Neuronal stem cell (in vitro differentiated cells): ENCODE results near the gene OR11H6.
A peak's percentile ranks its signal among the peaks of the same experiment; 100 is the strongest.
"Not testable (repeated sequence)": the region's sequence is repeated elsewhere in the genome, so short reads cannot be mapped to it uniquely, and the experiment has no call there.

ENCODE experiments used
- DNase-seq: peaks from one replicate; pipeline ENCODE4 v3.0.0-alpha.2; 2013; ENCODE audit warnings: low spot score
- H2AFZ ChIP-seq: one replicate; pipeline ENCODE4 v1.6.1; 2013; ENCODE audit warnings: mild to moderate bottlenecking, low read length, inconsistent platforms
- H2AK5ac ChIP-seq: 2 replicates; pipeline ENCODE4 v1.6.1; 2013; ENCODE audit warnings: low read depth, mild to moderate bottlenecking, inconsistent platforms, low read length, moderate library complexity, mixed read lengths
- H2BK120ac ChIP-seq: 2 replicates; pipeline ENCODE4 v1.6.1; 2013; ENCODE audit warnings: low read depth, mild to moderate bottlenecking, inconsistent platforms, low read length, moderate library complexity, mixed read lengths
- H2BK12ac ChIP-seq: one replicate; pipeline ENCODE4 v1.6.1; 2013; ENCODE audit warnings: low read length, inconsistent platforms
- H2BK15ac ChIP-seq: 2 replicates; pipeline ENCODE4 v1.6.1; 2013; ENCODE audit warnings: mild to moderate bottlenecking, low read length, inconsistent platforms, mixed read lengths
- H2BK5ac ChIP-seq: one replicate; pipeline ENCODE4 v1.6.1; 2013; ENCODE audit warnings: inconsistent platforms, mild to moderate bottlenecking, low read length, moderate library complexity
- H3K14ac ChIP-seq: one replicate; pipeline ENCODE4 v1.6.1; 2013; ENCODE audit warnings: low read length, inconsistent platforms
- H3K18ac ChIP-seq: 2 replicates; pipeline ENCODE4 v1.6.1; 2013; ENCODE audit warnings: low read length, inconsistent platforms
- H3K23ac ChIP-seq: 2 replicates; pipeline ENCODE4 v1.6.1; 2013; ENCODE audit warnings: low read depth, mild to moderate bottlenecking, mixed read lengths, low read length, inconsistent platforms; ENCODE audit not compliant: poor library complexity
- H3K27ac ChIP-seq: replicated peaks from 3 replicates; pipeline ENCODE4 v1.5.1; 2013; ENCODE audit warnings: low read length, inconsistent platforms
- H3K27me3 ChIP-seq, 3 experiments: 2 replicates each; pipeline ENCODE4 v1.6.1; 2013; ENCODE audit warnings: low read length in 3 of 3, mild to moderate bottlenecking in 2 of 3, inconsistent platforms in 1 of 3, low read depth in 1 of 3, mixed read lengths in 1 of 3, moderate library complexity in 1 of 3; ENCODE audit not compliant: control insufficient read depth in 3 of 3, insufficient read depth in 3 of 3
- H3K36me3 ChIP-seq, 2 donors: replicated peaks in 1 of 2; 2 replicates each; pipeline ENCODE4 v1.6.1; 2013; ENCODE audit warnings: low read length in 2 of 2; ENCODE audit not compliant: control insufficient read depth in 2 of 2, insufficient read depth in 2 of 2
- H3K4ac ChIP-seq: 2 replicates; pipeline ENCODE4 v1.6.1; 2013; ENCODE audit warnings: inconsistent platforms, mild to moderate bottlenecking, low read length, moderate library complexity
- H3K4me1 ChIP-seq, 2 donors: 1 replicate in 1 of 2; 2 replicates in 1 of 2; pipeline ENCODE4 v1.6.1; 2013; ENCODE audit warnings: low read length in 2 of 2, low read depth in 1 of 2; ENCODE audit not compliant: control insufficient read depth in 2 of 2, insufficient read depth in 1 of 2
- H3K4me2 ChIP-seq: one replicate; pipeline ENCODE4 v1.6.1; 2013; ENCODE audit warnings: mild to moderate bottlenecking, low read length, inconsistent platforms; ENCODE audit not compliant: insufficient read depth, poor library complexity, severe bottlenecking
- H3K4me3 ChIP-seq, 2 donors: 2 replicates each; pipeline ENCODE4 v1.5.1; 2013; ENCODE audit warnings: low read length in 2 of 2, mild to moderate bottlenecking in 2 of 2, inconsistent platforms in 1 of 2, moderate library complexity in 1 of 2
- H3K79me1 ChIP-seq: one replicate; pipeline ENCODE4 v1.6.1; 2013; ENCODE audit warnings: low read depth, mild to moderate bottlenecking, inconsistent platforms, low read length, moderate library complexity
- H3K9ac ChIP-seq: one replicate; pipeline ENCODE4 v1.6.1; 2013; ENCODE audit warnings: mild to moderate bottlenecking, low read depth, low read length, inconsistent platforms; ENCODE audit not compliant: poor library complexity
- H3K9me3 ChIP-seq, 2 donors: replicated peaks in 1 of 2; 2 replicates each; pipeline versions ENCODE3 to v1.6.1; 2013; ENCODE audit warnings: low read length in 2 of 2, mild to moderate bottlenecking in 2 of 2, inconsistent platforms in 1 of 2, low read depth in 1 of 2, mixed read lengths in 1 of 2, moderate library complexity in 1 of 2; ENCODE audit not compliant: control insufficient read depth in 2 of 2, insufficient read depth in 1 of 2
- H4K8ac ChIP-seq: one replicate; pipeline ENCODE4 v1.6.1; 2013; ENCODE audit warnings: low read depth, mild to moderate bottlenecking, inconsistent platforms, low read length, moderate library complexity
- H4K91ac ChIP-seq: one replicate; pipeline ENCODE4 v1.6.1; 2013; ENCODE audit warnings: low read length, low read depth, mild to moderate bottlenecking, inconsistent platforms; ENCODE audit not compliant: poor library complexity
- WGBS, 2 donors: extraction: QIAGEN DNeasy Blood & Tissue Kit; methylation state at CpG; one replicate each; pipeline ENCODE4 v1.1.7; 2013; ENCODE audit warnings: missing lambda C conversion rate in 2 of 2, mixed read lengths in 1 of 2; ENCODE audit not compliant: insufficient read length in 2 of 2, insufficient replicate concordance in 1 of 2; ENCODE audit errors: extremely low coverage in 2 of 2; 5-methylcytosine and 5-hydroxymethylcytosine counted together

OR11H6 gene

DNA sequence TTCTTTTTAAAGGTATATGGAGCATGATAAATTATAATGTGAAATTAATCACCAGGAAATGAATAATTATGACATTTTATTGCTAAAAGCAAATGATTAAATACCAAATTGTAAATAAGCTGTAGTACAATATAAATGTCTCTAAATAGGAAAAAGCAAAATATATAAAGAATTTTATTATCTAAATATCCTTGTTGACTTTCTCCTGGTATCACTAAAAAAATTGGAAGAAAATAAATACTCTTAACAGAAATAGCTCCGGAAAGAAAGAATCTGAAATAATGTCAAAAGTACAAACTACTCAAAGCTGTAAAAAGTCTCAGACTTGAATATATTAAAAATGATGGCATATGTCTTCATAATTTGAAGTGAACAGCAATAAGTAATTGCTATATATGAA, 5.2 kb downstream of the OR11H6 start, which contains the start of gene OR11H7:
Gene OR11H7 (plus strand): TSS at position 301 of the 400 bp plus-strand sequence.
- no peak for DNase-seq
- Histone ChIP-seq H4K8ac (no peak within 1 kb of the TSS), H3K4me1 (no peaks in the 10 kb centered on the region), H3K4me3 (no peak within 1 kb of the TSS), H3K36me3 (no peaks in the 10 kb centered on the region), H2AK5ac (no peak within 1 kb of the TSS), H3K9me3 (peaks cover 0 to 18% of the 10 kb centered on the region in 2 donors), H3K9ac (no peak within 1 kb of the TSS), H2AFZ (no peak within 1 kb of the TSS), H2BK15ac (no peak within 1 kb of the TSS), H4K91ac (no peak within 1 kb of the TSS), H3K27me3 (no peaks in the 10 kb centered on the region), H3K79me1 (no peaks in the 10 kb centered on the region), H3K14ac (no peak within 1 kb of the TSS), H2BK12ac (no peak within 1 kb of the TSS), H2BK5ac (no peak within 1 kb of the TSS), H3K23ac (no peak within 1 kb of the TSS), H3K27ac (no peak within 1 kb of the TSS), H3K4me2 (no peak within 1 kb of the TSS), H3K18ac (no peak within 1 kb of the TSS), H3K4ac (no peak within 1 kb of the TSS), H2BK120ac (no peak within 1 kb of the TSS)
- no CpG with 5 or more reads among the region's 1 CpG for WGBS, 2 donors

DNA sequence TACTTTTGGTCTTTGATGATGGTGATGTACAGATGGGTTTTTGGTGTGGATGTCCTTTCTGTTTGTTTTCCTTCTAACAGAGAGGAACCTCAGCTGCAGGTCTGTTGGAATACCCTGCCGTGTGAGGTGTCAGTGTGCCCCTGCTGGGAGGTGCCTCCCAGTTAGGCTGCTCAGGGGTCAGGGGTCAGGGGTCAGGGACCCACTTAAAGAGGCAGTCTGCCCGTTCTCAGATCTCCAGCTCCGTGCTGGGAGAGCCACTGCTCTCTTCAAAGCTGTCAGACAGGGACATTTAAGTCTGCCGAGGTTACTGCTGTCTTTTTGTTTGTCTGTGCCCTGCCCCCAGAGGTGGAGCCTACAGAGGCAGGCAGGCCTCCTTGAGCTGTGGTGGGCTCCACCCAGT, 11.9 kb downstream of the OR11H6 start:
- not testable (repeated sequence) for H3K4me1 ChIP-seq, H2BK12ac ChIP-seq, H3K79me1 ChIP-seq, H2AK5ac ChIP-seq, H4K8ac ChIP-seq, H3K27me3 ChIP-seq, H2BK5ac ChIP-seq, H3K4me2 ChIP-seq, H3K36me3 ChIP-seq, H2BK15ac ChIP-seq, H3K9ac ChIP-seq, DNase-seq, H3K14ac ChIP-seq, H3K9me3 ChIP-seq, H4K91ac ChIP-seq, H2BK120ac ChIP-seq, H3K4me3 ChIP-seq, H3K23ac ChIP-seq, H2AFZ ChIP-seq, H3K18ac ChIP-seq, H3K27ac ChIP-seq, H3K4ac ChIP-seq
- no CpG with 5 or more reads among the region's 4 CpGs for WGBS, 2 donors

DNA sequence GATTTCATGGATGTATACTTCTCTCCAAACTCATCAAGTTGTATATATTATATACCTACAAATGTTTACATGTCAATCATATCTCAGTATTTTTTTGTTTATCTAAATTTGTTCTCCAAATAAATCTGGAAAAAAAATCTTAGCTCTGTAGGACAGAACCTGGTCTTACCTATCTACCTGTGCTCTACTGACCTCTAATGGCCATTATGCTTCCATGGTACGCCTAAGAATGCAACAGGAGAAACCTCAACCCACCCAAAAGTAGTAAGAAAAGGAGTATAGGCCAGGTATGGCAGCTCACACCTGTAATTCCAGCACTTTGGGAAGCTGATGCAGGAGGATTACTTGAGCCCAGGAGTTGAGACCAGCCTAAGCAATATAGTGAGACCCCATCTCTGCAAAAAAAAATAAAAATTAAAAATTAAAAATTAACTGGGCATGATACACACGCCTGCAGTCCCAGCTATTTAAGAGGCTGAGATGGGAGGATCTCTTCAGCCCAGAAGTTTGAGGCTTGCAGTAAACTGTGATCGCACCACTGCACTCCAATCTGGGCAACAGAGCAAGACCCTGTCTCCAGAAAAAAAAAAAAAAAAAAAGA, 24.2 kb downstream of the OR11H6 start:
- Histone ChIP-seq H4K8ac (no peak overlapping the region), H3K9me3 (peaks cover 0 to 6% of the 10 kb centered on the region in 2 donors), H3K4me3 (no peak overlapping the region), H3K27me3 (no peaks in the 10 kb centered on the region), H3K23ac (no peak overlapping the region), H3K14ac (no peak overlapping the region), H2AFZ (no peak overlapping the region), H2BK12ac (no peak overlapping the region), H3K79me1 (no peaks in the 10 kb centered on the region), H3K18ac (no peak overlapping the region), H2BK15ac (no peak overlapping the region), H2BK5ac (no peak overlapping the region), H3K9ac (no peak overlapping the region), H3K4me2 (no peak overlapping the region), H3K4ac (no peak overlapping the region), H2AK5ac (no peak overlapping the region), H3K27ac (no peak overlapping the region), H4K91ac (no peak overlapping the region), H3K36me3 (no peaks in the 10 kb centered on the region), H2BK120ac (no peak overlapping the region), H3K4me1 (no peaks in the 10 kb centered on the region)
- WGBS, 2 donors: no CpG with 5 or more reads among the region's 3 CpGs
- DNase-seq: no peak

DNA sequence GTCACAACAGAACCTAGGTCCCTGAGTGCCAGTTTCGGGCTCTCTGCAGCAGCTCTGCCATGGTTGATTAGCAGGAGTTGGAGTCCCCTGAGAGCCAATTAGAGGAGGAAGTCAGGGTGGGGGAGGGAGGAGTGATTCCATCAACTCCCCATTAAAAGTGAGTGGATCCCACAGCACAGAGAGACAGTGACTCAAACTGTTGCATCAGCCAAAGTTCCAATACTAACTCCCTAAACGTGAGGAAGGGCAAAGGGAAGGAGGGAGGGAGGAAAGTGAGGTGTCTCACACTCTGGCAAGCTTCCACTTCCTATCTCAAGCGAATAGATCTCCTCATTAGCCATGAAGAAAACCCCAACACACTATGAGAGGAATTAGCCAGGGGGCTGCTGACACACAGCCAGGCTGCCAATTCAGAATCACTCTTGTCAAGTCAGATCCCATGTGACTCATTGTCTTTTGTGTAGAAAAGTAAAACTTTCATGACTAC, 39.2 kb downstream of the OR11H6 start:
- Histone ChIP-seq H4K8ac (no peak overlapping the region), H3K4me3 (peak overlapping the region in 1 of 2 donors; percentile 25), H2BK12ac (no peak overlapping the region), H3K27me3 (peaks cover 0 to 2% (median 0%) of the 10 kb centered on the region in 3 experiments), H3K14ac (no peak overlapping the region), H3K36me3 (no peaks in the 10 kb centered on the region), H3K27ac (no peak overlapping the region), H3K9ac (no peak overlapping the region), H3K9me3 (peaks cover 0 to 7% of the 10 kb centered on the region in 2 donors), H3K79me1 (no peaks in the 10 kb centered on the region), H2AFZ (peak overlapping the region; percentile 67), H3K4ac (no peak overlapping the region), H2AK5ac (no peak overlapping the region), H2BK120ac (no peak overlapping the region), H4K91ac (no peak overlapping the region), H3K4me1 (peaks cover 0 to 5% of the 10 kb centered on the region in 2 donors), H3K4me2 (no peak overlapping the region), H2BK5ac (no peak overlapping the region), H2BK15ac (no peak overlapping the region), H3K18ac (no peak overlapping the region), H3K23ac (no peak overlapping the region)
- WGBS, 2 donors: no CpG with 5 or more reads among the region's 3 CpGs
- no peak for DNase-seq
